ENCODE data around the gene CTNND2. TPM values are rescaled to one million over a fixed set of nuclear protein-coding genes. Genes with fewer than 3 reads are reported as not detected.

Gene CTNND2
- total RNA-seq, 1 experiment from 2014 or later = not detected

- H3K9me3 ChIP-seq (ENCODE audit: low read depth, low read length, poor library complexity, severe bottlenecking) = peaks cover 17% of the 10 kb centered on the region
- TF ChIP-seq EZH2 (IDR thresholded peaks at IDR 0.05; ENCODE audit: borderline replicate concordance, low read depth, low read length, poor library complexity, severe bottlenecking) (no peak), CTCF (conservative IDR thresholded peaks at IDR 0.05; ENCODE audit: low read depth, low read length) (no peak)
- no peak for DNase-seq (ENCODE audit: low spot score)
- no peaks in the 10 kb centered on the region for H3K36me3 ChIP-seq (ENCODE audit: insufficient read depth, low read length, poor library complexity, severe bottlenecking)
- no peaks in the 10 kb centered on the region for H3K4me1 ChIP-seq (ENCODE audit: insufficient read depth, low read length, poor library complexity, severe bottlenecking)
- H3K27ac ChIP-seq (ENCODE audit: low read depth, low read length, poor library complexity, severe bottlenecking) = no peak overlapping the region
- no peaks in the 10 kb centered on the region for H3K27me3 ChIP-seq (replicated peaks; ENCODE audit: insufficient read depth, low read depth, low read length, poor library complexity)
- no TSS peak for BruUV-seq (replicated peaks)
- intact Hi-C loops (cut with micrococcal nuclease; ENCODE audit: unreplicated experiment) = no loop called here
- ChIA-PET CTCF (no interaction called here), POLR2A (ENCODE audit: low non-redundant PET) (no interaction called here)
- H3K4me3 ChIP-seq (ENCODE audit: low read depth, low read length, poor library complexity, severe bottlenecking) = no peak overlapping the region
Observed at GRCh38 chr5:11679676-11680075, 224.6 kb downstream of the CTNND2 start.

- H3K36me3 ChIP-seq (ENCODE audit: insufficient read depth, low read length, poor library complexity, severe bottlenecking) = no peaks in the 10 kb centered on the region
- no peak for TF ChIP-seq EZH2 (IDR thresholded peaks at IDR 0.05; ENCODE audit: borderline replicate concordance, low read depth, low read length, poor library complexity, severe bottlenecking)
- TF ChIP-seq CTCF (conservative IDR thresholded peaks at IDR 0.05; ENCODE audit: low read depth, low read length) = no peak
- no peak overlapping the region for H3K27ac ChIP-seq (ENCODE audit: low read depth, low read length, poor library complexity, severe bottlenecking)
- no peak for DNase-seq (ENCODE audit: low spot score)
- no peak overlapping the region for H3K4me3 ChIP-seq (ENCODE audit: low read depth, low read length, poor library complexity, severe bottlenecking)
- CTCF ChIA-PET = no interaction called here
- intact Hi-C loops (cut with micrococcal nuclease; ENCODE audit: unreplicated experiment) = no loop called here
- H3K4me1 ChIP-seq (ENCODE audit: insufficient read depth, low read length, poor library complexity, severe bottlenecking) = no peaks in the 10 kb centered on the region
- peaks cover 20% of the 10 kb centered on the region for H3K9me3 ChIP-seq (ENCODE audit: low read depth, low read length, poor library complexity, severe bottlenecking)
- no peaks in the 10 kb centered on the region for H3K27me3 ChIP-seq (replicated peaks; ENCODE audit: insufficient read depth, low read depth, low read length, poor library complexity)
- POLR2A ChIA-PET (ENCODE audit: low non-redundant PET) = no interaction called here
- BruUV-seq (replicated peaks) = no TSS peak
Observed at GRCh38 chr5:11675184-11675583, 229.1 kb downstream of the CTNND2 start.

GRCh38 chr5:11672385-11673085, 231.7 kb downstream of the CTNND2 start:
- H3K27ac ChIP-seq (ENCODE audit: low read depth, low read length, poor library complexity, severe bottlenecking) = no peak overlapping the region
- no peaks in the 10 kb centered on the region for H3K36me3 ChIP-seq (ENCODE audit: insufficient read depth, low read length, poor library complexity, severe bottlenecking)
- H3K4me3 ChIP-seq (ENCODE audit: low read depth, low read length, poor library complexity, severe bottlenecking) = no peak overlapping the region
- ChIA-PET POLR2A (ENCODE audit: low non-redundant PET) (no interaction called here), CTCF (no interaction called here)
- H3K4me1 ChIP-seq (ENCODE audit: insufficient read depth, low read length, poor library complexity, severe bottlenecking) = no peaks in the 10 kb centered on the region
- no TSS peak for BruUV-seq (replicated peaks)
- no peak for TF ChIP-seq EZH2 (IDR thresholded peaks at IDR 0.05; ENCODE audit: borderline replicate concordance, low read depth, low read length, poor library complexity, severe bottlenecking)
- no peak for TF ChIP-seq CTCF (conservative IDR thresholded peaks at IDR 0.05; ENCODE audit: low read depth, low read length)
- peaks cover 11% of the 10 kb centered on the region for H3K9me3 ChIP-seq (ENCODE audit: low read depth, low read length, poor library complexity, severe bottlenecking)
- intact Hi-C loops (cut with micrococcal nuclease; ENCODE audit: unreplicated experiment) = no loop called here
- H3K27me3 ChIP-seq (replicated peaks; ENCODE audit: insufficient read depth, low read depth, low read length, poor library complexity) = no peaks in the 10 kb centered on the region
- no peak for DNase-seq (ENCODE audit: low spot score)

Data from A673 (cell line).